Activated CD4-positive, alpha-beta T cell treated with anti-CD3 and anti-CD28 coated beads, Interleukin-2, amount 50 U/mL, for 48 hours (primary cell): ENCODE measurements around the gene ALDH5A1.
A peak's percentile ranks its signal among the peaks of the same experiment; 100 is the strongest.

Experiments used
- DNase-seq, 2 experiments: peaks; one replicate each; pipeline ENCODE4 v3.0.0-alpha.2; 2020

Gene ALDH5A1

DNA sequence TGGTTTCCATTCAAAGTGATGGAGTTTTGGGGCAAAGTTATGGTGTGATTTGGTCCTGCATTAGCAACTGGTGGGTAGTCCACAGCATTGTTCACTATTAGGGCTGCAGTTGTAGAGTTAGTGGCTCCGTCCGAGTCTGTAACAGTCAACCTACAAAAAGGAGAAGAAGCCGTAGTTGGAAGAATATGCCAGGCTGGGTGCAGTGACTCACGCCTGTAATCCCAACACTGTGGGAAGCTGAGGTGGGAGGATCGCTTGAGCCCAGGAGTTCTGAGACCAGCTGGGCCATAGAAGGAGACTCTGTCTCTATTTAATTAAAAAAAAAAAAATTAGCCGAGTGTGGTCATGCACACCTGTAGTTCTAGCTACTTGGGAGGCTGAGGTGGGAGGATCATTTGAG is 81.7 kb downstream of the ALDH5A1 start:
- DNase-seq, result no peak

DNA sequence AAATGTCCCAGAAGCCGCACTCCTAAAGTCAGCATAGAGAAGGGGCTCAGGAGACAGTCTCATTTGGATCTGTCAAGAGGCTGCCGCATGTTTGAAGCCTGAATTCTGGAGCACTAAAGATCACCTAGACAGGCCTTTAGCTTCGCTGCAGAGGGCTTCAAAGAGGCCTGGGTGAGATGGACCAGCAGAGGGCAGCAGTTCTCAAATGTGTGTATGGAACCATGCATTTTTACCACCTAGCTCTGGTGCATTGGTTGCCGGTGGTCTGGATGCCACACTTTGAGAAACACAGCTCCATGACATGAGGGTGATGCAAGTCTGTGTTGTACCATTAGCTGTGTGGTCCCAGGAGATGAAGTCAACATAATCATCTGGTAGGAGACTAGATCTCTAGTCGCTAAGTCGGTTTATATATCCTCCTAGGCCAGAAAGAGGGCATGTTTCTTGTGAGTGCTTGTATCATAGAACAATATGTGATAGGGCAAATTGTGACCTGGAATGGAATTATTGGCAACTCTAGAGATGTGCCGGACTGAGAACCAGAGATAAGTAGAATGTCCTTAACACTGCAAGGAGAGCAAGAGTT is 86.4 kb downstream of the ALDH5A1 start:
- DNase-seq, result peak; percentile 84 to 87

DNA sequence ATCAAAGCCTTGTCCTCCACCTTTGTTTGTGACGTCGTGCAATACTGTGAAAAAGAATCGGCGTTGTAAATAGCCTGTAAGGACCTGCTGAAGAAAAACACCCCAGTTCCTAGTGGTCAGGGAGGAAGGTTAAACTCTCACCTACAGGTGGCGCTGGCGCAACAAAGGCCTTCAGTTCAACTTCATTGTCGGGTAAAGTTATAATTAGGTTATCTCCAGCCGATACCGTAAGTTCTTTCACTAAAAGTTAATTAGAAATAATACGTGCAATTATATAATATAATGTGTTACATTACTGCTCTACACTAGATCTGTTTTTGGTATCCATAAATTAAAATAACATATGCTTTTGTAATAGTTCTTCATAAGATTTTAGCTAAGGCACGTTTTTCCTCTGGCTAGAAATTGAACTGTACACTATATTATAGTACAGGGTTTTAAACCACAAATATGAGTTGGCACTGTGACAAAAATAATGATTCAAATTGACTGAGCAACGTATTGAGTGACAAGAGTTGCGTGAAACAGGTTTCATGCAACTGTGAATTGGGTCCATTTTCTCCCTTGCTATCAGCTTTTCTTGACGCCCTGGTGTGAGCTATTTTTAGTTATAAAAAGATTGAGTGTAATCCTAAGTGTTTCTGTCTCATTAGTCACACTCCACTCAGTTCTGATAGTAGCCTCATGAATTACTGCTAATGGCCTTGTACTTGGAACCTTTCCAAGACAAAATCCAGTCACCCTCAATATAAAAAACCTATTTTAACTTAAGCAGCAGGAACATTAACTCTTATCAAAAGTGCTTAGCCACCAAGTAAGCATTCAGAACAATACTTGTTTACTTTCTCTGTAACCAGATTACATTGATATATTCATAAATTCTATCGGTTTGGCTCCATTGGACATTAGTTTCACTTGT is 89.0 kb downstream of the ALDH5A1 start:
- peak; percentile 78 to 83 for DNase-seq

DNA sequence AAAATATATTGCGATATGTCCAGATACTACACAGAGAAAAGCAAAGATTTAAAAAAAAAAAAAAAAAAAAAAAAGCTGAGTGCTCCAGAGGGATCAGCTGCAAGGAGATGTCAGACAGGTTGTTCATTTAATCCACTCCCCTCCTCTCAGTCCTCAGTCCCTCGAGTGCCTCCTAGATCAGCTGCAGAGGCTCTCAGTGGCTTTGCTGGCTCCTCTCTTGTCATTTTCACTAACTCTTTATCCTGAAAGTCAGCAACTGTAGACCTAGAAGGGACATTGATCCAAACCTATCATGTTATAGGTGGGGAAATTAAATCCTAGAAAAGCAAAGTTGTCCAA is 89.6 kb downstream of the ALDH5A1 start:
- no peak for DNase-seq
